ENCODE results near the gene PAF1.

- TF ChIP-seq, protein P1, sequence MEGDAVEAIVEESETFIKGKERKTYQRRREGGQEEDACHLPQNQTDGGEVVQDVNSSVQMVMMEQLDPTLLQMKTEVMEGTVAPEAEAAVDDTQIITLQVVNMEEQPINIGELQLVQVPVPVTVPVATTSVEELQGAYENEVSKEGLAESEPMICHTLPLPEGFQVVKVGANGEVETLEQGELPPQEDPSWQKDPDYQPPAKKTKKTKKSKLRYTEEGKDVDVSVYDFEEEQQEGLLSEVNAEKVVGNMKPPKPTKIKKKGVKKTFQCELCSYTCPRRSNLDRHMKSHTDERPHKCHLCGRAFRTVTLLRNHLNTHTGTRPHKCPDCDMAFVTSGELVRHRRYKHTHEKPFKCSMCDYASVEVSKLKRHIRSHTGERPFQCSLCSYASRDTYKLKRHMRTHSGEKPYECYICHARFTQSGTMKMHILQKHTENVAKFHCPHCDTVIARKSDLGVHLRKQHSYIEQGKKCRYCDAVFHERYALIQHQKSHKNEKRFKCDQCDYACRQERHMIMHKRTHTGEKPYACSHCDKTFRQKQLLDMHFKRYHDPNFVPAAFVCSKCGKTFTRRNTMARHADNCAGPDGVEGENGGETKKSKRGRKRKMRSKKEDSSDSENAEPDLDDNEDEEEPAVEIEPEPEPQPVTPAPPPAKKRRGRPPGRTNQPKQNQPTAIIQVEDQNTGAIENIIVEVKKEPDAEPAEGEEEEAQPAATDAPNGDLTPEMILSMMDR (IDR thresholded peaks at IDR 0.05): no peak
- no peak for TF ChIP-seq POLR2A (IDR thresholded peaks at IDR 0.05)
These were observed 8.8 kb downstream of the PAF1 start for GRCh38 chr19:39381910-39382611.

Measured in uterus (tissue), 2 donors.